ENCODE data around the gene HERPUD1.
"Not testable (repeated sequence)": the region's sequence is repeated elsewhere in the genome, so short reads cannot be mapped to it uniquely, and the experiment has no call there.

Gene HERPUD1

DNA sequence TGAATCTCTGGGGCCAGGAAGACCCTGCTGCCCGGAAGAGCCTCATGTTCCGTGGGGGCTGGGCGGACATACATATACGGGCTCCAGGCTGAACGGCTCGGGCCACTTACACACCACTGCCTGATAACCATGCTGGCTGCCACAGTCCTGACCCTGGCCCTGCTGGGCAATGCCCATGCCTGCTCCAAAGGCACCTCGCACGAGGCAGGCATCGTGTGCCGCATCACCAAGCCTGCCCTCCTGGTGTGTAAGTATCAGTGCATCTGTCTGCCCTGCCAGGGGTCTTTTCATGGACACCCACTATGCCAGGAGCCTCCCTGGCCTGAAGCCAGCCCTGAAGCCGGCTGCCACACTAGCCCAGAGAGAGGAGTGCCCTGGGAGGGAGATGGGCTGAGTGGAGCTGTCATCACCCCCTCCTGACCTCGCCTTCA is 29.9 kb downstream of the HERPUD1 start, which contains the start of gene CETP:
TSS of gene CETP (plus strand) at position 100 of the 431 bp plus-strand sequence. CDS start at position 130, 30 bp downstream.
- no peak for DNase-seq

GRCh38 chr16:56964243-56965148 is 32.6 kb downstream of the HERPUD1 start:
- peak; percentile 98 for DNase-seq

DNA sequence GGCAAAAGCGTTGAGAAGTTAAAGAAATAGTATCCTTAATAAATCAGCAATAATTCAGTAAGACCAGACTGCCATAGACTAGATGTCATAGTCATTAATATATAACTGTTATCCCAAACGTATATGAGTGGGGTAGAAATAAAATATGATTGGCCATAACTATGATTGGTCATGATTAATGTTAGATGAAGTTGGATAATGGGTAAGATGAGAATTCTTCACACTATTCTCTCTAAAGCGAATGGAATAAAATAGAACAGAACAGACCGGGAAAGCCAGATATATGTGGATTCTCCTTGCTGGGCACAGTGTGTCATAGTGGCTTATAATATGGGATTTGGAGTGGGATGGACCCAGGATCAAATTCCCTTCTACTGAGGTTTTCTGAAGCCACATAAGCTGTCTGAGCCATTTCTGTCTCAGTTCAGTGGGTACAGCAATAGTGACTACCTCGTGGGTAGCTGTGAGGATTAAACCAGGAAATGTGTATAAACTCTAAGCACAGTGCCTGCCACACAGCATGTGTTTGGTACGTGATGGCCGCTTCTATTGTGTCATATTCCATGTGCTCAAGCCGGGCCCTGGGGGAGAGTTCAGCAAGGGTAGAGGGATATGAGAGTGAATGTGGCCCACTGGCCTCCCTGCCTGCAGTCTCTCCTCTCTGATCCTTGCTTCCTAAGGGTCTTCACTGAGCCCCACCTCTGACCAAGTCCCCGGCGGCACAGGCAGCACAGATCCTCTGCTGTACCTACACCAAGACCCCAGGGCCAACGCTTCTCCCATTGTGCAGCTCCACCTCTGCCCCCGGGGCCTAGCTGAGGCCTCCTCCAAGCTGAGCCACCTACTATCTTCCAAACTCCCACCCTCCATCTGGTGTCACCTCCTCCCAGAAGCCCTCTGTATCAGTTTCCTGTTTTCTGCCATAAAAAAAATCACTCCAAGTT is 33.5 kb downstream of the HERPUD1 start:
- DNase-seq: no peak

GRCh38 chr16:56966093-56966475 is 34.1 kb downstream of the HERPUD1 start:
- DNase-seq: no peak

DNA sequence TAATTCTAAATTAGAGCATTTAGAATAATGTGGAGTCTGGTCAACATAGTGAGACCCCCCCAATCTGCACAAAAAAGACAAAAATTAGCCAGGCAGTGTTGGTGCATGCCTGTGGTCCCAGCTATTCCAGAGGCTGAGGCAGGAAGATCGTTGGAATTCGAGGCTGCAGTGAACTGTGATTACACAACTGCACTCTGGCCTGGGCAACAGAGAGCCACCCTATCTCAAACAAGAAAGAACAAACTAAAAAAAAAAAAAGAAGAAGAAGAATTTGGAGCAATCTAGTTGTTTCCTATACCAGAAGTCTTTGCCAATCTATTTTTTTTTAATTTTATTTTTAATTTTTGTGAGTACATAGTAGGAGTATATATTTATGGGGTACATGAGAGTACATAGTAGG is 35.8 kb downstream of the HERPUD1 start:
- DNase-seq: no peak

GRCh38 chr16:56969769-56970168 is 37.8 kb downstream of the HERPUD1 start:
- no peak for DNase-seq

DNA sequence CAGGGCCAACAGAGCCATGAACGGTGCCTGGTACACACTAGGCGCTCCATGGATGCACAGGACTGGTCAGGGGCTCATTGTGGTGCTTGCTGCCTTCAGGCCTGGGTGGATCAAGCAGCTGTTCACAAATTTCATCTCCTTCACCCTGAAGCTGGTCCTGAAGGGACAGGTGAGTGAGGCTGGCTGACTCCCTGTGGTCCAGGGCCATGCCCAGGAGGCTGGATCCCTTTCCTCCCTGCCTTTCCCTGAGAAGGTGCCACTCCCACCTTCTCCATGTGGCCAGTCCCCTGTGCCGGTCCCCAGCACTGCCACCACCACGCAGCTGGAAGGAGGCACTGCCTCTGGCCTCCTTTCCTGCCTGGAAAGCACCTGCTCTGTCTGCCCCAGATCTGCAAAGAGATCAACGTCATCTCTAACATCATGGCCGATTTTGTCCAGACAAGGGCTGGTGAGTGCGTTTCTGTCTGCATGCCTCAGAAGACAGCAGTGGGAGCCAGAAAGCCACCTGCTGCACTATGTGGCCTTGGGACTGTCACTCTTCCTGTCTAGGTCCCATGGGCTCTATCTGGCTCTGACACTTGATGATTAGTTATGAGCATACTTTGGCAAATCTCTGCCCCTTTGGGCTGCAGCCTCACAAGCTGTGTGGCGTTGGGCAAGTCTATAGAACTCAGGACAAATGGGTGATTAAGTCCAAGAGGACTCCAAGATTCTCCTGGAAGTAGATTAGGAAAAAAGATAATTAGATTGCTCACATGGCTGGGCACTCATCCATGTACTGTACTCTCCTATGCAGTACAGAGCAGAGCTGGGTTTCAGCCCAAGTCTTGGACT is 39.2 kb downstream of the HERPUD1 start:
- DNase-seq: no peak

- no peak for DNase-seq
Observed at GRCh38 chr16:56971768-56972043, 39.8 kb downstream of the HERPUD1 start.

GRCh38 chr16:56972403-56973293 is 40.7 kb downstream of the HERPUD1 start:
- DNase-seq: no peak

- DNase-seq: no peak
Observed at GRCh38 chr16:56973294-56973689, 41.4 kb downstream of the HERPUD1 start.

DNA sequence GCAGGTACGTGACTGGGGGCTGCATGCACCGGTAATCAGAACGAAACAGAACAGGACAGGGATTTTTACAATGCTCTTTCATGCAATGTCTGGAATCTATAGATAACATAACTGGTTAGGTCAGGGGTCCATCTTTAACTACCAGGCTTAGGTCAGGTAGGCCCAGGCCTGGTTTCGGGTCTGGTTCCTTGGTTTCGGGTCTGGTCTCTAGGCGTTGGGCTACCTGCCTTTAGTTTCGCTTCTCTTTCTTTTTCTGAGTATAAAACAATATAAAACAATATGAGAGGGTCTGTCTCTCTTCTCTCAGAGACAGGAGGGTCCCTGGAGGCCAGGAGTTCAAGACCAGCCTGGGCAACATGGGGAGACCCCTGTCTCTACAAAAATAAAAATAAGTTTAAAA is 42.0 kb downstream of the HERPUD1 start:
- not testable (repeated sequence) for DNase-seq

- DNase-seq: no peak
Observed at GRCh38 chr16:56974549-56975300, 42.8 kb downstream of the HERPUD1 start.

DNA sequence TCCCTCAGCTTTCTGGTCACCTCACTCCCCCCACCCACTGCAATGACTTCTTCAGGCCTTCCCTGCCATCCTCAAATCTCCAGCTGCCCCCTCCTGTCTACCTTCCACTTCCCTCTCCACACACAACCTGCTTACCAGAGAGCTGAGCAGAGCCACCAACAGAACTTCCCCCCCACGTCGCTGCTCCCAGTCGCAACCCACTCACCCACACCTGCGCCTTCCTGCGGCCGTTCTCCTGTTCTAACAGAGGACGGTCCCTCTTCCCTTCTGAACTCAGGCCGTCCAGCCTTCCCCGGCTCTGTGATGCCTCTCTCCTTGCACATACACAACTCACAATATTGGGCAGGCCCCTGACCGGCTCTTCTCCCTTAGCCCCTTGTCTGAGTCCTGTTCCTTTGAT is 43.8 kb downstream of the HERPUD1 start:
- no peak for DNase-seq

- DNase-seq: no peak
Observed at GRCh38 chr16:56977216-56977615, 45.3 kb downstream of the HERPUD1 start.

DNA sequence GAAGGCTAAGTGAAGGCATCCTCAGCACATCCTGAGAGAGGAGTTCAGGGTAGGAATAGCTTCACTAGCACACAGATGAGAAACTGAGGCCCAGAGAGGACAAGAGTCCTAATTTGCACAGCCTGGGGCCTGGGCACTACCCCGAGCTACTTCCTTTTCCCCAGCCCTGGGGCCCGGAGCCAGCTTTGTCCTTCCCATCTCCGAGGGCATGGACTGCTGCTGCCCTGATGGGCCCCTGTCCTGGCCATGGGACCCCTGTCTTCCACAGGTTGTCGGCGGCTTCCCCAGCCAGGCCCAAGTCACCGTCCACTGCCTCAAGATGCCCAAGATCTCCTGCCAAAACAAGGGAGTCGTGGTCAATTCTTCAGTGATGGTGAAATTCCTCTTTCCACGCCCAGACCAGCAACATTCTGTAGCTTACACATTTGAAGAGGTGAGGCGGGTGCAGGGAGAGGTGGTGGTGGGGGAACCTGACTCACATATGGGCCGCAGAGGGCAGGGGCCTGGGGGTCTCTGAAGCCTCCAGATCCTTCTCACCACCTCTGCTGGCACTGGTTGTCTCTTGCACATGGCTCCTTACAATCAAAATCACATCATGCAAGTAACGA is 46.0 kb downstream of the HERPUD1 start:
- DNase-seq: no peak

DNA sequence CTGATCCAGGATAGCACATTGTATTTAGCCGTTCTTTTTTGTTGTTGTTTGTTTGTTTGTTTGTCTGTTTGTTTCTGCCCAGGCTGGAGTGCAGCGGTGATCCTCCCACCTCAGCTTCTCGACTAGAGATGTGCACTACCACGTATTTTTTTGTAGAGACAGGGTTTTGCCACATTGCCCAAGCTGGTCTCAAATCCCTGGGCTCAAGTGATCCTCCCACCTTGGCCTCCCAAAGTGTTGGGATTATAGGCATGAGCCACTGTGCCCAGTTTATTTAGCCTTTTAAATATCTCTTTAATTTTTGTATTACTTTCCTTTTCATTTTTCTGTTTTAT is 48.2 kb downstream of the HERPUD1 start:
- no peak for DNase-seq

GRCh38 chr16:56980792-56981724 is 49.1 kb downstream of the HERPUD1 start:
- no peak for DNase-seq

GRCh38 chr16:56981729-56982271 is 49.9 kb downstream of the HERPUD1 start:
- no peak for DNase-seq

- DNase-seq: no peak
Observed at GRCh38 chr16:56982695-56983094, 50.8 kb downstream of the HERPUD1 start.

Data from stimulated activated CD4-positive, alpha-beta T cell treated with anti-CD3 and anti-CD28 coated beads, Interleukin-4, amount 100 ng/mL, for 24 hours (primary cell).